AG09309 (cell line): ENCODE data around the gene KCNJ1.

Source experiments
- DNase-seq: peaks from one replicate; pipeline ENCODE4 v3.0.0-alpha.2; 2010; ENCODE audit warnings: low read depth
- H3K4me3 ChIP-seq: 2 replicates; pipeline ENCODE4 v1.5.1; 2011; ENCODE audit warnings: mild to moderate bottlenecking, low read depth, low read length, moderate library complexity; ENCODE audit not compliant: control insufficient read depth
- TF ChIP-seq, protein P1 (sequence below): IDR thresholded peaks from 2 replicates; pipeline ENCODE4 v1.5.1; 2011; ENCODE audit warnings: mild to moderate bottlenecking, low read depth, low read length, inconsistent platforms; ENCODE audit not compliant: insufficient read depth, control insufficient read depth; ENCODE audit errors: missing control alignments

KCNJ1 gene

DNA sequence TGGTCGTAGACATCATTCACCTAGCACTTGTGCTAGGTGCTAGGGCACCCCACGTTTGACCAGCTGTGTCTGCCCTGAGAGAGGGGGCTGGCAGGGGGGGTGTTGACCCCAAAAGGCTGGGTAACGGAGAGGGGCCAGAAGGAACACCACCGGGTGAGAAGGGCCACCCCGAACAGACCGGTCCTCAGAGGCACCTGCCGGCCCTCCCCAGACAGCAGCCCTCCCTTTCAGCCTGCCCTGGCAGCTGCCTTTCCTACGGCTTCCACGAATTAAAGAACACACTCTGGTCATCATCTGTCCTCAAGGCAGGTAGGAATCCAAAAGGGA lies 23.1 kb upstream of the KCNJ1 start:
- no peak for DNase-seq
- TF ChIP-seq, protein P1, sequence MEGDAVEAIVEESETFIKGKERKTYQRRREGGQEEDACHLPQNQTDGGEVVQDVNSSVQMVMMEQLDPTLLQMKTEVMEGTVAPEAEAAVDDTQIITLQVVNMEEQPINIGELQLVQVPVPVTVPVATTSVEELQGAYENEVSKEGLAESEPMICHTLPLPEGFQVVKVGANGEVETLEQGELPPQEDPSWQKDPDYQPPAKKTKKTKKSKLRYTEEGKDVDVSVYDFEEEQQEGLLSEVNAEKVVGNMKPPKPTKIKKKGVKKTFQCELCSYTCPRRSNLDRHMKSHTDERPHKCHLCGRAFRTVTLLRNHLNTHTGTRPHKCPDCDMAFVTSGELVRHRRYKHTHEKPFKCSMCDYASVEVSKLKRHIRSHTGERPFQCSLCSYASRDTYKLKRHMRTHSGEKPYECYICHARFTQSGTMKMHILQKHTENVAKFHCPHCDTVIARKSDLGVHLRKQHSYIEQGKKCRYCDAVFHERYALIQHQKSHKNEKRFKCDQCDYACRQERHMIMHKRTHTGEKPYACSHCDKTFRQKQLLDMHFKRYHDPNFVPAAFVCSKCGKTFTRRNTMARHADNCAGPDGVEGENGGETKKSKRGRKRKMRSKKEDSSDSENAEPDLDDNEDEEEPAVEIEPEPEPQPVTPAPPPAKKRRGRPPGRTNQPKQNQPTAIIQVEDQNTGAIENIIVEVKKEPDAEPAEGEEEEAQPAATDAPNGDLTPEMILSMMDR: no peak
- peak overlapping the region; percentile 55 for H3K4me3 ChIP-seq

DNA sequence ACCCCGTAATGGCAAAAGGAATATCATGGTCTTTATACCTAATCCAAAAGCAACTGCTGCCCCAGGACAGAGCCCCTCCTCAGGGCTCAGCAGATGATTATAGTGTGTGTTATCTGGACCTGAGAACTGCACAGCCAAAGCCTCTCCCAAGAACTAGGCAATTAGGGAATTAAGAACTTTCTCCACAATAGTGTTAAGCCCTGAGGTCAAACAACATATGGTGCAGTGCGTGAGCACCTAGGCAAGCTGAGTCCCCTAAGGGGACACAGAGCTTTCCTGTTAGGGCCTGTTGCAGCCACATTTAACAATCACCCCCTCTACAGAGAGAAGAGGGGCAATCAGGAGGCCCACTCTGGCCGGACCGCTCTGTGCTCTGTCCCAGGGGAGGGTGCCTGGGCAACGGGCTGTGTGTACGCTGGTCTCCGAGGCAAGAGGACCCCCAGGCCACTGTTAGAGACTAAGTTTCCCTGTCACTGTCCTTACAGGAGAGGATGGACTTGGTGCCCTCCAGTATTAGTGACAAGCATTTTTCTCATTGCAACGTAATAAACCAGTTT lies 22.6 kb upstream of the KCNJ1 start:
- no peak for DNase-seq
- H3K4me3 ChIP-seq: no peak overlapping the region
- TF ChIP-seq, protein P1: no peak

DNA sequence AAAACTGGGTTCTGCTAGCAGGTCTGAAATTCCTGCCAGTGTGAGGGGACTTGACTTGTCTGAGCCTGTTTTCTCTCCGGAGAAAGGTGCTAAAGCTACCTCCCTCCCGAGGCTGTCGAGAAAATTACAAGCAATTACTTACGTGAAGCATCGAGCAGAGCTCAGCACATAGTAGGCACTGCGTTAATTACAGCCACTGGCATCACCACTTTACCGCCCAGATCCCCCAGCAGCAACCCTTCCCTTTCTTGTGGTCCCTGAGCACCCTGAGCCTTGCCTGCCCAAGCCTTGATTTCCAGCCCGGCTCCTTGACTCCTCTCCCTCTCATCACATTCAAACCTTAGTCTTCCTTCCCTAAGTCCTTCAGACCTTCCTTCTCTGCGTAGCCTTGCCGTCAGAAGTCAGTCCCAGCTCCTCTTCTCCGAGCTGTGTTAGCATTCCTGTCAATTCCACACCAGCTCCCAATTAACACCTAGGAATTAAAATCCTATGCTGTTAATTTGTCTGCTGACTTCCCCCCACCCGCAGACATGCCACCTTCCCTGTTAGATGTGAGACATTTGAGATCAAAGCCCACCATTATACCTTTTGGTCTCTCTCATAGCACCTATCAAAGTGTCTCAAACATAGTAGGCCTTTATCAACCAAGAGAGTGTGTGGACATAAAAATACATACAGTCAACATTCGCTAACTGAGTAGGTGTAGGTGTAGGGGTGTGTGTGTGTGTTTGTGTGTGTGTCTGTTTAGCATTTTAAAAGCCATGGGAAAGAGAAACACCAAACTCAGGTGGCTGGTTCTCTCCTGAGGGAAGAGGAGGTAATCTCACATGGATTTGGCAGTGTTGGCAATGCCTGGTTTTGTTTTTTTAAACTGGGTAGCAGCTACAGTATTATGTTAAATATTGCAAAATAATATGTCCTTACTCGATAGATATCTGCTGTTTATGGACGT lies 21.2 kb upstream of the KCNJ1 start:
- DNase-seq: no peak
- TF ChIP-seq, protein P1: no peak
- H3K4me3 ChIP-seq: no peak overlapping the region

DNA sequence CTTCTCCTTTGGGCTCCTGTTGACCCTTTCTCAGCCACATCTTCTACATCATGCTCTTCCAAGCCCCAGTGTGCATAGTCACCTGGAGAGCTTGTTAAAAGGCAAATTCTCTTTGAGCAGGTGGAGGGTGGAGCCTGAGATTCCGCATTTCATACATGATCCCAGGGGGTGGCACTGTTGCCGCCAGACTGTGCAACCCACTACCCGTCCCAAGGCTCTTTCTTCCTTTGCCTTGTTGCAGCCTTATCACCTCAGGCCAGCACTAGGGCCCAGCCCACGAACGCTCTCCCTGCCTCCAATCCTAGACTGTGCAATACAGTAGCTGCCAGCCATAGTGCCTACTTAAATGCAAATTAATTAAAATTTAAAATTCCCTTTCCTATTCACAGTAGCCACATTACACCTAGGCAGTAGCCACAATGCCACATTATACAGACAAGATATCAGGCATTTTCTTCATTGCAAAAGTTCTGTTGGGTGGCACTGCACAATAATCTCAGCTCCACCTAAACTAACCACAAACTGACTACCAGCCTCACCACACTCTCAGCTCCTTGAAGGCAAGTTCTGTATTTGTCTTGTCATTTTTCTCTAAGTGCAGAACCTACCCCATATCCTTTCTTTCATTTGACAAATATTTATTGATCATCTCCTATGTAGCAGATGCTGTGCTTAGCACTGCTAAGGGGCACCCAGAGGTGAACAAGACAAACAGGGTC lies 19.5 kb upstream of the KCNJ1 start:
- no peak overlapping the region for H3K4me3 ChIP-seq
- no peak for DNase-seq
- TF ChIP-seq, protein P1: no peak

DNA sequence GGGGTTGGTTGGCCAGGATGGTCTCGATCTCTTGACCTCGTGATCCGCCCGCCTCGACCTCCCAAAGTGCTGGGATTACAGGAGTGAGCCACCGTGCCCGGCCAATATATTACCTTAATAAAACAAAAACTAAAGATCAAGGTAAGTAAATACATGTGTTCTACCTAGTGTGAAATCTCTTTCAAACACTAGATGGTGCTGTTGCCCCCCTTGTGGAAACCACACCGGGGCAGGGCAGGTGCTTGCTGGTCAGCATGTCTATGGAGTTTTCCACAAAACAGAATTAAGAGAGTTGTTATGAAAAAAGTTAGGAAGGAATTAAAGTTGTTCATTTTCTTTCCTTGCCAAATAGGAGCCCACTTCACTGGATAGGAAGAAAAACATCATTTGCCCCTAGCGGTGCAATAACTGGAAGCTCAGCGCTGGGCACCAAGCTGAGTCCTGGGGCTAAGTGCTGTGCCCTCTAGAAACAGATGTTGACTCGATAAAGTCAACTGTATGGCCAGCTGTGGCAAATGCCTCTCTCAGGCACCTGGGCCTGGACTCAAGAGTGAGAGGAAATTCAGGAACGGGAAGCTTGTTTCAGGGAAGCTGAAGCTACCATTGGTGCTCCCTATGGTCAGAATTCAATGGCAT lies 17.7 kb upstream of the KCNJ1 start:
- H3K4me3 ChIP-seq: no peak overlapping the region
- peak; percentile 31 for DNase-seq
- TF ChIP-seq, protein P1: peak; percentile 84

DNA sequence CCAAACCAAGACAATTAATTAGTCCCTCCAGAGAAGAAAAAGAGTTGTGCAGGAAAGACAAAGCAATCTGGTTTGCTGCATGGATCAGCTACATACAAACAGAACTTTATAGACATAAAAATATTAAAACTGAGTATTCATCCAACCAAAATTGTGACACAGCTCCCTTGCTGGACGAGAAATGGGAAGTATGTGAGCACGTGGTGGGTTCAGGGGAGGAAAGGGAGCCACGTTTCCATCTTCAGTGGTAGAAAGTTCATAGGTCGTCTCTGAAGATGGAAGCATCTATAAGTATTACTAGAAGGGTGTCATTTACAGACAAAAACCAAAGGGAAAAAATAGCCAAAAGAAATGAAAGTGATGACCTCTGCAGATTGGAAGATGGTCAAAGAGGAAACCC lies 17.0 kb upstream of the KCNJ1 start:
- TF ChIP-seq, protein P1: no peak
- no peak for DNase-seq
- no peak overlapping the region for H3K4me3 ChIP-seq
